Duodenal mucosa (tissue), 2 donors: Measurements from ENCODE around the gene DCTN1.

ENCODE experiments used
- H3K27ac ChIP-seq: one replicate; pipeline ENCODE4 v1.7.0; 2013; ENCODE audit warnings: low read depth, low read length
- H3K27me3 ChIP-seq, 2 donors: one replicate each; pipeline ENCODE4 v1.7.0; 2013; ENCODE audit warnings: low read length in 2 of 2, control low read depth in 1 of 2; ENCODE audit not compliant: insufficient read depth in 2 of 2, control insufficient read depth in 1 of 2
- H3K36me3 ChIP-seq, 2 donors: one replicate each; pipeline ENCODE4 v1.7.0; 2013; ENCODE audit warnings: low read length in 2 of 2, control low read depth in 1 of 2; ENCODE audit not compliant: insufficient read depth in 2 of 2, control insufficient read depth in 1 of 2
- H3K4me1 ChIP-seq, 2 donors: one replicate each; pipeline ENCODE4 v1.7.0; 2013; ENCODE audit warnings: low read length in 2 of 2, control low read depth in 1 of 2; ENCODE audit not compliant: insufficient read depth in 2 of 2, control insufficient read depth in 1 of 2
- H3K4me3 ChIP-seq, 2 donors: one replicate each; pipeline ENCODE4 v1.7.0; 2013; ENCODE audit warnings: low read length in 2 of 2, low read depth in 1 of 2
- H3K9ac ChIP-seq, 2 donors: one replicate each; pipeline ENCODE4 v1.7.0; 2013; ENCODE audit warnings: low read length in 2 of 2, low read depth in 1 of 2
- H3K9me3 ChIP-seq, 2 donors: one replicate each; pipeline ENCODE4 v1.7.0; 2013; ENCODE audit warnings: low read length in 2 of 2, control low read depth in 1 of 2; ENCODE audit not compliant: control insufficient read depth in 1 of 2

Gene DCTN1

DNA sequence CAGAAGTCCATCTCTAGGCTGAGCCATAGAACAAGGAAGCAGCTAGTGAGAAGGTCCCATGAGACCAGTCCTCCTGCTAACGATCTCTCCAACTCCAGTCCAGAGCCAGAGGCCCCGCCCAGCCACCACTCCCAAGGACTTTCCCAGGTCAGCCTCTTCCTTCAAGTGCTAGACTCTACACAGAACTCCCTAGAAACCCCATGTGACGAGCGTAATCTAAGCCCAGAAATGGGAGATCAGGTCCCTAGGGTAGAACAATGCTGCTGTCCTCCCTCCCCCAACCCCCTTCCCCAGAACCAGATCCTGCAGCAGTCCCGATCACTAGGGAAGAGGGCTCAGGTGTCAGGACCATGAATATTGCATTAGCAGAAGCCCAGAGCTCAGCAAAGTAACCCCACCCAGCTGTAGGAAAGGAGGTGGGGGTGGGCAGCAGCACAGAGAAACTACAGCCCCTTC lies 6.9 kb downstream of the DCTN1 start:
- Histone ChIP-seq H3K27ac (no peak overlapping the region), H3K9ac (no peak overlapping the region), H3K36me3 (peaks cover 41 to 53% of the 10 kb centered on the region in 2 donors), H3K4me3 (no peak overlapping the region), H3K27me3 (no peaks in the 10 kb centered on the region), H3K9me3 (no peaks in the 10 kb centered on the region), H3K4me1 (peaks cover 5 to 10% of the 10 kb centered on the region in 2 donors)

DNA sequence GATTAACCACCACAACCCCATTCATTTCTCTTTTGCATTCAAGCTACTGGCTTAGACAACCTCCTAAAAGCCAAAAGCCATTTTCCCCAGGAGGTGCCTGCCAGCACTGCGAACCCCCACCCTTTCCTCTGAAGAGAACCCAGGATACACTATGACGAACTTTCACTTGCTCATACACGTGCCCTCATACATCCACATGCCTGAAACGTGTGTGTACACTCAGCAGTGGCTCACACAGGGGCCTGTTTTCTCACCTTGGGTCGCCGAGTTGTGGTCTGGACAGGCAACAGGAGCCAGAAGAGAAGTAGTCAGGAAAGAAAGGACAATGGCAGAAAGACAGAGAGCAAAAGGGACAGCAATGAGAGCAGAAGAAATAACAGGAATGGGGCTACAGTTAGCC lies 7.4 kb downstream of the DCTN1 start:
- Histone ChIP-seq H3K9ac (no peak overlapping the region), H3K27me3 (no peaks in the 10 kb centered on the region), H3K4me3 (no peak overlapping the region), H3K4me1 (peaks cover 5 to 10% of the 10 kb centered on the region in 2 donors), H3K9me3 (no peaks in the 10 kb centered on the region), H3K36me3 (peaks cover 43 to 56% of the 10 kb centered on the region in 2 donors), H3K27ac (no peak overlapping the region)

DNA sequence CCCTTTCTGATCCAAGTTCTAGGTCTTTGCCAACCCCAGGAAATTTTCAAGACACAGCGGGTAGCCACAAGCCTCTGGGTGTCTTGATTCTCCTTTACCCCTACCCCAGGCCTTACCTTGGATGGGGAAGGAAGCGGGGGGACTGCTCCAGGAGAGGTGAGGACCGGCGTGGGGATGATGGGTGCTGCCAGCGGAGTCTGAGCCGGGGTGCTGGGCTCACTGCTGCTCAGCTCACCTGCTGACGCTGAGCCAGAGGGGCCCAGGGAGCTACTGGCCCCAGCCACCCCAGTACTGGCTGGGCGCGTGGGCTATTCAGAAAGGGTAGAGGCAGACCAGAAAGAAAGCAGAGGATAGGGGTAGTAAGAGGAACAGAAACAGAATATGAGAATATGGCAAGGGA lies 8.7 kb downstream of the DCTN1 start:
- Histone ChIP-seq H3K9ac (no peak overlapping the region), H3K4me3 (no peak overlapping the region), H3K9me3 (no peaks in the 10 kb centered on the region), H3K27ac (no peak overlapping the region), H3K36me3 (peaks cover 43 to 56% of the 10 kb centered on the region in 2 donors), H3K27me3 (no peaks in the 10 kb centered on the region), H3K4me1 (peaks cover 5 to 10% of the 10 kb centered on the region in 2 donors)

DNA sequence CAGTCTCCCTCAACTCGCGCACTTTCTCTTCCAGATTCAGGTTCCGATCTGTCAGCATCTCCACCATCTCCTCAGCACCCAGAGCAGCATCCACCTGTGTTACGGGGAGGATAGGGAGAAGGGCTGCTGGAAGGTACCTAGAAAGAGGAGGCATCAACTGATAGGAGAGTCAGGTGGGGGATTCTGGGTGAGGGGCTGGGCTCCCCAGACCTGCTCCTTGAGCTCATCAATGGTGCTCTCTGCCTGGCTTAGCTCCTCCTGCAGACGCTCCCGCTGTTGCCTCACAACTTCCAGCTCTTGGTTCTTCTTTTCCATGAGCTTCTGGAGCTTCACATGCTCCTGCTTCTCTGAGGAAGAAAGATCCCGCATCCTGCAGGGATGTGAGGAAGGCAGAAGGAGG lies 10.1 kb downstream of the DCTN1 start:
- Histone ChIP-seq H3K9me3 (no peaks in the 10 kb centered on the region), H3K36me3 (peaks cover 55 to 69% of the 10 kb centered on the region in 2 donors), H3K27me3 (no peaks in the 10 kb centered on the region), H3K9ac (no peak overlapping the region), H3K4me3 (no peak overlapping the region), H3K27ac (no peak overlapping the region), H3K4me1 (peaks cover 5 to 10% of the 10 kb centered on the region in 2 donors)

DNA sequence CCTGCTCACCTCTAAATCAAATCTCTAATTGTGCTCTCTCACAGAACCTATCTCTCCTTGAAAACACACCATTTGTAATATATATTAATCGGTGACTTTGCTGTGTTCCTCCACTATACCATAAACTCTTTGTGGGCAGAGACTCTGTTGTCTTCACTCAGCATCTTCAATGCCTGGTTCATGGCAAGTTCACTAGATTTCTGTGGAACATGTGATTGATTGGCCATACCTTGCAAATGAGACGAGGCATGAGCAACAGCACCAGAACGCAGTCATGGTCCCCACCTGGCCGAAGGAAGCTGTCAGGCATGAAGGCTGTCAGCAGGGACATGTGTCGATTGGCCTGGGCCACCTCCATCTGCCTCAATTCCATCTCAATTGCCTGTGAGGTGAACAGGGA lies 11.6 kb downstream of the DCTN1 start:
- Histone ChIP-seq H3K4me1 (peaks cover 3 to 8% of the 10 kb centered on the region in 2 donors), H3K27ac (no peak overlapping the region), H3K9ac (no peak overlapping the region), H3K4me3 (no peak overlapping the region), H3K9me3 (no peaks in the 10 kb centered on the region), H3K27me3 (no peaks in the 10 kb centered on the region), H3K36me3 (peaks cover 69 to 81% of the 10 kb centered on the region in 2 donors)

DNA sequence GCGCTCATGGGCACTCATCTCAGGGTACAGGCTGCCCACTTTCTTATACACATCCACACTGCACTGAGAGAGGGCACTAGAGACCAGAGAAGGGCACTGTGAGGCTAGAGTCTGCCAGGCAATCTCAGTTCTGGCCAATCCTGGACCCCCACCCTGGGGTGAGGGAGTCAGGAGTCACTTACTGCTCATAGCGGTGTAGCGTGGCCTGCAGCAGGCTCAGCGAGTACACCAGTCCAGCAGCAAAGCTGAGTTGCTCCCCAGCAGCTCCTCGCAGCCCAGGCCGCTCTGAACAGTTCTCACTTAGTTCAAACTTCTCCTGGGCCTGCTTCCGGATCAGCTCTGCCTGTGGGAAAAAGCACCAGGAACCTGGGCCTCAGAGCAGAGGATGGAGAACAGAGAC lies 12.3 kb downstream of the DCTN1 start:
- peaks cover 76 to 88% of the 10 kb centered on the region in 2 donors for H3K36me3 ChIP-seq
- no peak overlapping the region for H3K4me3 ChIP-seq
- peaks cover 0 to 1% of the 10 kb centered on the region in 2 donors for H3K4me1 ChIP-seq
- no peak overlapping the region for H3K27ac ChIP-seq
- no peaks in the 10 kb centered on the region for H3K27me3 ChIP-seq
- H3K9me3 ChIP-seq, result no peaks in the 10 kb centered on the region
- no peak overlapping the region for H3K9ac ChIP-seq

DNA sequence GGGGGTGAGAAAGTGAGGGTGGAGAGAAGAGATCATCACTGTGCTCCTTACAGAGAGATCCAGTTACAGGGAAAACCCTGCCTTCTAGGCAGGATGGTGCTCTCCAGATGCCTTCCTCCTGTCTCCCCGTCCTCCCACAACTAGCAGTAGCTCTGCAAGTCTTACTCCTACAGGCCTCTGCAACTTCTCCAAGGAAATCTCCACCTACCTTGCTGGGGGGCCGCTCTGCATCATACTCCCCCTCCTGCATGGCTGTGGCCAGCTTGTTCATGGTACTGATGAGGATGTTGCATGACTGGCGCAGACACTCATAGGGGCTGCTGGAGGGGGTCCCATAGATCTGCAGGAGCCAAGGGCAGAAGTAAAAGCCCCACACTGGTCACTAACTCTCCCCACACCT lies 14.1 kb downstream of the DCTN1 start:
- no peaks in the 10 kb centered on the region for H3K27me3 ChIP-seq
- H3K9me3 ChIP-seq, result no peaks in the 10 kb centered on the region
- no peak overlapping the region for H3K9ac ChIP-seq
- no peaks in the 10 kb centered on the region for H3K4me1 ChIP-seq
- no peak overlapping the region for H3K27ac ChIP-seq
- H3K4me3 ChIP-seq, result no peak overlapping the region
- H3K36me3 ChIP-seq, result peaks cover 88 to 100% of the 10 kb centered on the region in 2 donors

DNA sequence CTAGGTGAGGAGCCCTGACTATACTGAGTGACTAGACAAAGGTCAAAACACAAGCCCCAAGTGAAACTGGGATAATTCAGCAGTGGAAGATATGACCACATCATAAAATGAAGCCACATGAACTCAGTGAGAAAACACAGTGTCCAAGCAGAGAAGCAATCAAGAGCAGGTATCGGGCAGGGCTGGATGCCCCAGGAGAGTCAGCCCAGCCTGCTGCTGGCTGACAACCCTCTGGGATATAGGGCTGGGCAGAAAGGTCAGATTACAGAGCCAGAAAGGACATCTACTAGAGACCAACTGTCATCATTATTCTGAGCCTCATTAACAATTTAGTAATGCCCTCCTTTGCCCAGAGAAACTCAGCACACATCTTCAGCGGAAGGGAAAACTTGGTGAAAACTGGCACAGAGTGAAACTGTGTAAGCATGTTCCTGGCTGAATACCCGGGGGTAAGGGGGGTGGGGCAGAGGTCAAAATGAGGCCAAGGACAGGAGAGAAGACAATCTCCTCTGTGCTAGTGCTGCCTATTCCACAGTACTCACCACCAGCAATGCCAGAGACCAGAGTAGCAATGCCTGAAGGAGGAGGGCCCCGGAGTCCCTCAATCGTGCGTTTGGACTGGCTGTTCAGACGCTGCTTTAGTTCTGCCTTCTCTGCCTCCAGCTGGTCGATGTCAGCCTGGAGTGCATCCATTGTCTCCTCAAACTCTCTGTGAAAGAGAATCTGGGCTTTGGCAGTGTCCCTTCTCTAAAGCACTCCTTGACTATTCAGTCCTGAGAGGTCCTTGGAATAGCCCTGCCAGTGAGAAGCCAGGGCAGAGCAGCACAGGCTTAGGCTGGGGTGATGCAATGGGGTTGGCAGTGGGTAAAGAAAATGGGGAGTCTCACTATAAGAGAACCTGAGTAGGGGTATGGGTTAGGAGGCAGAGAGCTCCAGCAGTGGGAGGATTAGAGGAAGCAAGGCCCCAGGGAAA lies 15.3 kb downstream of the DCTN1 start:
- peaks cover 87 to 99% of the 10 kb centered on the region in 2 donors for H3K36me3 ChIP-seq
- no peaks in the 10 kb centered on the region for H3K9me3 ChIP-seq
- H3K4me1 ChIP-seq, result no peaks in the 10 kb centered on the region
- H3K4me3 ChIP-seq, result no peak overlapping the region
- H3K9ac ChIP-seq, result no peak overlapping the region
- H3K27me3 ChIP-seq, result no peaks in the 10 kb centered on the region
- H3K27ac ChIP-seq, result no peak overlapping the region

DNA sequence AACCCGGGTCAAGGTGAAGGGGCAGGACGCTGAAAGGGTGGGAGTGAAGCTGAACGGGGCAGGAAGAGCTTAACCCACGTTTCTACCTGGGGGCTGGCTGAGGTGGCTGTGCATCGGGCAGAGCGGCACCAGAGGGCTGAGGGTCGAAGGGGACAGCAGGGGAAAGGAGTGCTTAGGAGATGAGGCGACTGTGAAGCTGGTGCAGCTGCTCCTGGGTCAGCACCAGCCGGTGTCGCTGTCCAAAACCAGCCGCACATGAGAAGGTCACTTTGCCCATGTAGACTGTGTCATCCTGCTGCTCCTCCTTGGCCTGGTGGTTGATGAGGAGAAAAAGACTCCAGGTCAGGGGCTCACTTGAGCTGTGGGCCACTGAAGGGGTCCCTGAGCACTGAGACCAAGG lies 18.8 kb downstream of the DCTN1 start:
- no peaks in the 10 kb centered on the region for H3K4me1 ChIP-seq
- no peaks in the 10 kb centered on the region for H3K27me3 ChIP-seq
- no peaks in the 10 kb centered on the region for H3K9me3 ChIP-seq
- peaks cover 63 to 88% of the 10 kb centered on the region in 2 donors for H3K36me3 ChIP-seq
- no peak overlapping the region for H3K9ac ChIP-seq
- H3K27ac ChIP-seq, result no peak overlapping the region
- no peak overlapping the region for H3K4me3 ChIP-seq

DNA sequence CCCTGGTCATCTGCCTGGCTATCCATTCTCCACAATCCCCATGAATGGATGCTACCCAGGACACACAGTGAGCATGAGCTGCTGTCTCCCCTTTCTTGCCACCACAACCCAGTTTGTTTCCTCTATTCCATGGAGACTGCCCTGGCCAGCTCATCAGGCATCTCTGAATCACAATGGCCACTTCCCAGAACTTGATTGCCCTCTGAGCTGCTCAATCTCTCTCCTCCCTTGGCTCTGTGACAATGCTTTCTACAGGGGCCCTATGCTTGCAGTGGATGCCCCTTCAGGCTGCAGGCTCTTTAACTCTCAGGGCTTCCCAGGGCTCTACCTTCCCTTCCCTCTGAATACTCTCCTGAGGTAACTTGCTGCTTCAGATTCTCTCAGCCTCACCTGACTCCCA lies 22.5 kb downstream of the DCTN1 start:
- Histone ChIP-seq H3K9me3 (no peaks in the 10 kb centered on the region), H3K4me1 (no peaks in the 10 kb centered on the region), H3K9ac (no peak overlapping the region), H3K4me3 (no peak overlapping the region), H3K36me3 (peaks cover 28 to 56% of the 10 kb centered on the region in 2 donors), H3K27me3 (no peaks in the 10 kb centered on the region), H3K27ac (no peak overlapping the region)
